Suprapubic skin (tissue), 4 donors: Measurements from ENCODE around the gene RBM17.

Source experiments
- CTCF ChIP-seq, 2 donors: fragments of 200-600 bp in 1 of 2; fragments of 450-650 bp in 1 of 2; sonication (generic) in 1 of 2; IDR thresholded peaks; one replicate each; pipeline ENCODE4 v1.5.1; 2016 to 2019; ENCODE audit warnings: antibody characterized with exemption in 2 of 2, mild to moderate bottlenecking in 1 of 2, moderate library complexity in 1 of 2
- EP300 ChIP-seq: sonication (generic); formaldehyde crosslinking; IDR thresholded peaks from one replicate; pipeline ENCODE4 v1.6.1; 2017; ENCODE audit warnings: antibody characterized with exemption
- POLR2A ChIP-seq, 2 donors: fragments of 450-650 bp; IDR thresholded peaks; one replicate each; pipeline ENCODE4 v1.6.1; 2017; ENCODE audit warnings: antibody characterized with exemption in 2 of 2, mild to moderate bottlenecking in 2 of 2, moderate library complexity in 2 of 2
- POLR2AphosphoS5 ChIP-seq, 3 donors: sonication (generic); formaldehyde crosslinking; IDR thresholded peaks; one replicate each; pipeline ENCODE4 v1.6.1; 2017; ENCODE audit warnings: antibody characterized with exemption in 3 of 3

- no peak for TF ChIP-seq POLR2A (IDR thresholded peaks at IDR 0.05)
- no peak for TF ChIP-seq CTCF (IDR thresholded peaks at IDR 0.05)
- TF ChIP-seq EP300, result no peak
- TF ChIP-seq POLR2AphosphoS5 (IDR thresholded peaks at IDR 0.05), result no peak
Measured at GRCh38 chr10:6044751-6045313, 44.0 kb upstream of the RBM17 start.
